ENCODE data around the gene LRIT2. TPM values are rescaled to one million over a fixed set of nuclear protein-coding genes. Genes with fewer than 3 reads are reported as not detected.

LRIT2 gene
- total RNA-seq, 1 donor from 2014 or later: not detected

DNA sequence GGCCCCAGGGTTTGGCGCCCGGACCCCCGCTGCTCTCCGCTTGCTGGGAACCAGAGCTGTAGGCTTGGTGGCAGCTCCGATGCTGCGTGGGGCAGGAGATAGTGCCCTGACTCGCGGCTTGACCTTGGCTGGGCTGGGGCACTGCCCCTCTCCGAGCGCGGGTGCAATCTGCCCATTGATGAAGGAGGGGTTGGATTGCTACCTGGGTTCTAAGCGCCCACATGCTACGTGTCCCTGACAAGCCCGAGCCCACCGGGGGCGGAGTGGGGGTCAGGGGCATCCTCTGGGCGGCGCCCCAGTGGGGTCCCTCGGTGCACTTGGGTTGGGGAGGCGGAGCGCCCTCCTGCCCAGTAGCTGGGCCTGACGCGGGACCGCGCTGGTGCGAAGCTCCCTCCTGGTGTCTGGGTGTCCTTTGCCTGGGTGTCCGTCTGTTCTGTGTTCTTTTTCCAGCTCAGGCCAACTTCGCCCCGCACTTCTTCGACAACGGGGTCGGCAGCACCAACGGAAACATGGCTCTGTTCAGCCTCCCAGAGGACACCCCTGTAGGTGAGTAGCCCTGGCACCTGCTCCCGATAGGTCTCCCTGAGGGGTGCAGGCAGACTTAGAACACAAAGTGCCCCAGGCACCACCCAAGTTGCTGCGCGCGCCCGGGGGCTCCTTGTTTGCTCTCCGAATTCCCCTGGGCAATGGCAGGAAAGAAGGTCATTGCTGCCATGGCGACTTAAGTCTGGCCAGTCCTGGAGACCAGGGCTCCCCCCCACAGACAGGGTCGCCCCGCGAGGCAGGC lies 30.1 kb downstream of the LRIT2 start:
- no peaks in the 10 kb centered on the region for H3K9me3 ChIP-seq
- ATAC-seq: no peak
- peaks cover 5% of the 10 kb centered on the region for H3K4me1 ChIP-seq
- no peak for TF ChIP-seq CTCF (IDR thresholded peaks at IDR 0.05)
- H3K36me3 ChIP-seq: no peaks in the 10 kb centered on the region
- no peak overlapping the region for H3K4me3 ChIP-seq
- intact Hi-C loops (cut with DNase I): no loop called here
- no peak overlapping the region for H3K27ac ChIP-seq
- peaks cover 44% of the 10 kb centered on the region for H3K27me3 ChIP-seq
- DNase-seq: peak; percentile 51

GRCh38 chr10:84194424-84195043 lies 30.8 kb downstream of the LRIT2 start, which contains the start of gene CDHR1:
TSS of gene CDHR1 (plus strand) at chr10:84194537. CDS start at chr10:84194761, 224 bp downstream.
- H3K27me3 ChIP-seq: peaks cover 44% of the 10 kb centered on the region
- no peaks in the 10 kb centered on the region for H3K9me3 ChIP-seq
- H3K4me3 ChIP-seq: peak within 1 kb of the TSS; percentile 45
- no peaks in the 10 kb centered on the region for H3K36me3 ChIP-seq
- peaks cover 5% of the 10 kb centered on the region for H3K4me1 ChIP-seq
- ATAC-seq (peak; percentile 51), DNase-seq (peak; percentile 70)
- no peak for TF ChIP-seq CTCF (IDR thresholded peaks at IDR 0.05)
- H3K27ac ChIP-seq: no peak within 1 kb of the TSS
- intact Hi-C loops (cut with DNase I): no loop called here

DNA sequence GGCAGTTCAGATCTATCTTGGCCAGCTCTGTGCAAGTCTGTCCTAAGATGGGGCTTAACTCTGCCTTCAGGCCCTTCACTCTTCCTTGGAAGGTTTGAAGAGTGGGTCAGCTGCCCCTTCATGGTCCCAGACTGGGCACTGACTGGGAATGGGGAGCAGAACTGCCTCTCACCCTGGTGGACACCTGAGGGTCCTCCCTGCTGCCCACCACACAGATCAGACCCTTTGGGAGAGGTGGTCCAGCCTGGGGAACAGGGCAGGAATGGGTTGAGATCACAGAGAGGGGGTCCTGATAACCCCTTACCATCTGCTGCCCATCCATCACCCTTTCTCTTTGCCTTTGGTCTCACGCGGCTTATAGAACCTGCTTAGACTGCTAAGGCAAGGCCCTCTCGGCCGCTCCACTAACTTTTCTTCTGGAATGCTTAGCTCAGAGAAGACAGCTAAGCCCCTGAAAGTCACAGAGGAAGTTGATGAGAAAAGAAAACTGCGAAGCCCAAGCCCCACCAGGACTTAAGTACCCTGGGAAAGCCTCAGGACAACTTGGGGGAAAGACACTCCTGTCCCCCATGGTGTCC lies 31.4 kb downstream of the LRIT2 start:
- no peak for TF ChIP-seq CTCF (IDR thresholded peaks at IDR 0.05)
- no peaks in the 10 kb centered on the region for H3K9me3 ChIP-seq
- intact Hi-C loops (cut with DNase I): no loop called here
- H3K27me3 ChIP-seq: peaks cover 44% of the 10 kb centered on the region
- no peaks in the 10 kb centered on the region for H3K36me3 ChIP-seq
- DNase-seq (peak; percentile 52), ATAC-seq (no peak)
- peaks cover 5% of the 10 kb centered on the region for H3K4me1 ChIP-seq
- H3K4me3 ChIP-seq: peak overlapping the region; percentile 45
- H3K27ac ChIP-seq: no peak overlapping the region

DNA sequence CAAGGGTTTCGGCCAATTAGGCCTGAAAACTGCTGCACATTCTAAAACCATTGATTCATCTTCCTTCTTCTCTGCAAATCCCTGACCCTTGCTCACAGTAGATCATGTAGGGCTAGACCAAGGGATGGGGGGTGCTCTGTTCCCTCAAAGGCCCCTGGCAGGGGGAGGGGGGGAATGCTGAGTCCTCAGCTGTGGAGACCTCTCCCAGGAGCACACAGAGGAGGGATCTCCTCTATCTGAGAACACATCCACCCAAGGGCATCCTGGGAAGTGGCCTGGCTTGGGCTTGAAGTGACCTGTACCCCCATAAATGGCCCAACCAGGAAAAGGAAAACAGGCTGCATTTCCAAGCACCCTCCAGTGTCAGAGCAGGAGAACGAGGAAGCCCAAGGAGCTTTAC lies 32.0 kb downstream of the LRIT2 start:
- Histone ChIP-seq H3K9me3 (no peaks in the 10 kb centered on the region), H3K36me3 (no peaks in the 10 kb centered on the region), H3K4me1 (peaks cover 5% of the 10 kb centered on the region), H3K27me3 (peaks cover 44% of the 10 kb centered on the region), H3K27ac (no peak overlapping the region), H3K4me3 (no peak overlapping the region)
- TF ChIP-seq CTCF (IDR thresholded peaks at IDR 0.05): no peak
- intact Hi-C loops (cut with DNase I): no loop called here
- DNase-seq: peak; percentile 31
- ATAC-seq: no peak

- intact Hi-C loops (cut with DNase I): no loop called here
- Histone ChIP-seq H3K4me3 (no peak overlapping the region), H3K27ac (no peak overlapping the region), H3K36me3 (no peaks in the 10 kb centered on the region), H3K4me1 (peaks cover 5% of the 10 kb centered on the region), H3K27me3 (peaks cover 33% of the 10 kb centered on the region), H3K9me3 (no peaks in the 10 kb centered on the region)
- TF ChIP-seq CTCF (IDR thresholded peaks at IDR 0.05): no peak
- peak; percentile 17 for DNase-seq
- ATAC-seq: no peak
These were observed 34.2 kb downstream of the LRIT2 start for GRCh38 chr10:84191106-84191505.
